Measurements from ENCODE around the gene ADI1. TPM values are rescaled to one million over a fixed set of nuclear protein-coding genes. Genes with fewer than 3 reads are reported as not detected.

Gene ADI1
- total and polyA plus RNA-seq, 2 of the 8 experiments (the other 6 are each of a cell fraction or from before 2014, with no cell fraction given): 12.2 to 40.2 TPM

- TF ChIP-seq HDAC2 (IDR thresholded peaks at IDR 0.05; ENCODE audit: borderline replicate concordance in 1 of 2, low read depth in 2 of 2, low read length in 2 of 2) (no peak), RFX5 (IDR thresholded peaks at IDR 0.05; ENCODE audit: borderline replicate concordance, low read depth, low read length) (no peak)
Observed at GRCh38 chr2:3547915-3548314, 28.6 kb upstream of the ADI1 start (continued).

Data from H1 (cell line).